ENCODE data around the gene IRF2BPL. TPM values are rescaled to one million over a fixed set of nuclear protein-coding genes. Genes with fewer than 3 reads are reported as not detected.

The IRF2BPL gene
- total RNA-seq, 4 donors from 2014 or later = 21.0 to 53.5 (median 32.5) TPM

DNA sequence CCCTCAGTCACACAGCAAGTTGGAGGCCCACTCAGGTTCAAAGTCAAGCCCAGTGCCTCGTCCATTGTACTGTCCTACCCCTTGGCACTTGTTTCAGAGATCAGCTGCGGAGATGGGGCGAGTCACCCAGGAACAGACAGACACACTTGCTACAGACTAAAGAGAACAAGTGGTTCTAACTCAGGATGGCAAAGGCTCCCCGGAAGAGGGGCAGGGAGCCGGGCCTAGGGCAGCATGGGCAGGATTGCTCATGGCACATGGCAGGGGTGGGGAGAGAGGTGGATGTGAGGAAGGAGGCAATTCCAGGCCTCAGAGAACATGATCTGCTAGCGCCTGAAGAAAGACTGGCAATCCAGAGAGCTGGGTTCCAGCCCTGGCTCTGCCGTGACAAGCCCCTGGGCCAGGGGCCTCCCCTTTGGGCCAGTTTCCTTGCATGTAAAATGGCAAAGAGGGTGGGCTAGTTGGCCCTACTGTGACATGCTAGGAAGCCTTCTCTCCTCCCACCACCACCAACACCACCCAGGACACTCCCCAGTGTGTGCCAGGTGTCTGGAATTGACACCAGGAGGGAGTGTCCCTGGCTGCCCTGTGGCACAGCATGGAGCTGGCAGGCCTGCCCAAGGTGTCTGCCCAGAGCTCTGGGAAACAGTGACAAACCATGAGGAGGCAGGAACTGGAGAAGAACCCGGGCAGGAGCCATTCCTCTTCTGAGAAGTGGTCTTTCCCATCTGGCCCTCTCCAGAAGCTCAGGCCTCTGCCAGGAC, 24.0 kb upstream of the IRF2BPL start:
- intact Hi-C loops (cut with DNase I; ENCODE audit: low total_unique reads) = loop anchor here (5.0 kb wide), 1 partner anchor 140 kb away; no protein-coding TSS in a partner anchor

GRCh38 chr14:77051116-77051515, 22.6 kb upstream of the IRF2BPL start:
- DNase-seq = no peak
- Histone ChIP-seq H3K4me3 (no peak overlapping the region), H3K27me3 (no peaks in the 10 kb centered on the region), H3K4me1 (peaks cover 20 to 38% (median 26%) of the 10 kb centered on the region in 4 donors), H3K27ac (peak overlapping the region; percentile 64 to 77 (median 68)), H3K9me3 (peaks cover 0 to 3% of the 10 kb centered on the region in 2 donors), H3K36me3 (no peaks in the 10 kb centered on the region)
- intact Hi-C loops (cut with DNase I; ENCODE audit: low total_unique reads) (loop anchor here (5.0 kb wide), 1 partner anchor 139 kb away; no protein-coding TSS in a partner anchor), in situ Hi-C loops (cut with MboI; ENCODE audit: low pct_ligation_motif_present in 1 of 4, low pct_unique_long_range_greater_than_20kb in 1 of 4, low sequenced_read_pairs in 3 of 4) (no loop called here)
- 52% methylated on average over 11 of the region's 11 CpGs; no CpG with 5 or more reads in 1 of the 2 donors for WGBS, 2 donors (ENCODE audit: low coverage in 1 of 2)
- TF ChIP-seq POLR2A (IDR thresholded peaks at IDR 0.05) (no peak), POLR2AphosphoS5 (IDR thresholded peaks at IDR 0.05) (no peak), EP300 (IDR thresholded peaks at IDR 0.05; ENCODE audit: low read depth) (no peak)
- TF ChIP-seq, protein P1, sequence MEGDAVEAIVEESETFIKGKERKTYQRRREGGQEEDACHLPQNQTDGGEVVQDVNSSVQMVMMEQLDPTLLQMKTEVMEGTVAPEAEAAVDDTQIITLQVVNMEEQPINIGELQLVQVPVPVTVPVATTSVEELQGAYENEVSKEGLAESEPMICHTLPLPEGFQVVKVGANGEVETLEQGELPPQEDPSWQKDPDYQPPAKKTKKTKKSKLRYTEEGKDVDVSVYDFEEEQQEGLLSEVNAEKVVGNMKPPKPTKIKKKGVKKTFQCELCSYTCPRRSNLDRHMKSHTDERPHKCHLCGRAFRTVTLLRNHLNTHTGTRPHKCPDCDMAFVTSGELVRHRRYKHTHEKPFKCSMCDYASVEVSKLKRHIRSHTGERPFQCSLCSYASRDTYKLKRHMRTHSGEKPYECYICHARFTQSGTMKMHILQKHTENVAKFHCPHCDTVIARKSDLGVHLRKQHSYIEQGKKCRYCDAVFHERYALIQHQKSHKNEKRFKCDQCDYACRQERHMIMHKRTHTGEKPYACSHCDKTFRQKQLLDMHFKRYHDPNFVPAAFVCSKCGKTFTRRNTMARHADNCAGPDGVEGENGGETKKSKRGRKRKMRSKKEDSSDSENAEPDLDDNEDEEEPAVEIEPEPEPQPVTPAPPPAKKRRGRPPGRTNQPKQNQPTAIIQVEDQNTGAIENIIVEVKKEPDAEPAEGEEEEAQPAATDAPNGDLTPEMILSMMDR (IDR thresholded peaks at IDR 0.05) = no peak

More for the DNA sequence above, 24.0 kb upstream of the IRF2BPL start:
- Histone ChIP-seq H3K9me3 (peaks cover 0 to 3% of the 10 kb centered on the region in 2 donors), H3K27me3 (no peaks in the 10 kb centered on the region), H3K4me3 (no peak overlapping the region), H3K27ac (peak overlapping the region; percentile 64 to 77 (median 68)), H3K4me1 (peaks cover 12 to 27% (median 16%) of the 10 kb centered on the region in 4 donors), H3K36me3 (no peaks in the 10 kb centered on the region)
- TF ChIP-seq POLR2A (IDR thresholded peaks at IDR 0.05) = no peak
- TF ChIP-seq EP300 (IDR thresholded peaks at IDR 0.05; ENCODE audit: low read depth) = no peak
- no peak for TF ChIP-seq POLR2AphosphoS5 (IDR thresholded peaks at IDR 0.05)
- TF ChIP-seq, protein P1 (IDR thresholded peaks at IDR 0.05) = no peak
- in situ Hi-C loops (cut with MboI; ENCODE audit: low pct_ligation_motif_present in 1 of 4, low pct_unique_long_range_greater_than_20kb in 1 of 4, low sequenced_read_pairs in 3 of 4) = no loop called here
- DNase-seq = no peak
- WGBS, 2 donors (ENCODE audit: low coverage in 1 of 2) = 79 to 100% methylated on average over 2 to 8 of the region's 8 CpGs

DNA sequence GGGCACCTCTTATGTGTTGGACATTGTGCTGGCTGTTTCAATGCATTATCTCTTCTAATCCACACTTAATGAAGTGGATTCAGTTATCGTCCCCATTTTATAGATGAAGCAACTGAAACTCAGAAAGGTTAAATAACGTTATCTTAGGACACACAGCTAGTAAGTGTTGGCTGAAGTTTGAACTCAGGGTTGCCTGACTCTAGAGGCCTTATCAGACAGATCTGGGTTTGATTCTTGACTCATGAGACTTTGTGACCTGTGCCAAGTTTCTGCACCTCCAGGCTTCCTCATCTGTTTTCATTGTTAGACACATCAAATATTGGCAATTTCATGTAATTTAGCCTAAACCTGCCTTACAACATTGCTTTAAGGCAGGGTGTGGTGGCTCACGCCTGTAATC, 18.2 kb upstream of the IRF2BPL start:
- H3K4me1 ChIP-seq = peaks cover 51 to 67% (median 60%) of the 10 kb centered on the region in 4 donors
- DNase-seq = no peak
- no peaks in the 10 kb centered on the region for H3K9me3 ChIP-seq
- no peaks in the 10 kb centered on the region for H3K27me3 ChIP-seq
- no peaks in the 10 kb centered on the region for H3K36me3 ChIP-seq
- peak overlapping the region; percentile 99 to 100 (median 100) for H3K27ac ChIP-seq
- TF ChIP-seq POLR2AphosphoS5 (IDR thresholded peaks at IDR 0.05) (no peak), EP300 (IDR thresholded peaks at IDR 0.05; ENCODE audit: low read depth) (no peak), POLR2A (IDR thresholded peaks at IDR 0.05) (no peak)
- TF ChIP-seq, protein P1 (IDR thresholded peaks at IDR 0.05) = no peak
- in situ Hi-C loops (cut with MboI; ENCODE audit: low pct_ligation_motif_present in 1 of 4, low pct_unique_long_range_greater_than_20kb in 1 of 4, low sequenced_read_pairs in 3 of 4) (loop anchor here in 2 of 4 donors (10.0 kb wide), 1 partner anchor 132 kb away; no protein-coding TSS in a partner anchor), intact Hi-C loops (cut with DNase I; ENCODE audit: low total_unique reads) (no loop called here)
- no peak overlapping the region for H3K4me3 ChIP-seq
- WGBS, 2 donors (ENCODE audit: low coverage in 1 of 2) = 0 to 56% methylated on average over 1 to 3 of the region's 3 CpGs

All from transverse colon (tissue), 4 donors.